ENCODE results near the gene CCDC50.
A peak's percentile ranks its signal among the peaks of the same experiment; 100 is the strongest.

Gene CCDC50

GRCh38 chr3:191362524-191363090, 33.4 kb downstream of the CCDC50 start:
- H3K27ac ChIP-seq (ENCODE audit: low read length), result no peak overlapping the region
- H3K9ac ChIP-seq (ENCODE audit: low read length in 2 of 2), result no peak overlapping the region
- H3K4me1 ChIP-seq (ENCODE audit: control insufficient read depth, insufficient read depth, low read length), result no peaks in the 10 kb centered on the region
- H3K4me3 ChIP-seq (ENCODE audit: low read length in 2 of 2), result no peak overlapping the region
- no peaks in the 10 kb centered on the region for H3K27me3 ChIP-seq (ENCODE audit: control insufficient read depth in 1 of 2, insufficient read depth in 2 of 2, low read length in 2 of 2)
- H3K36me3 ChIP-seq (ENCODE audit: control insufficient read depth in 2 of 2, insufficient read depth in 2 of 2, low read length in 2 of 2), result peaks cover 22 to 26% of the 10 kb centered on the region in 2 donors
- H3K9me3 ChIP-seq (ENCODE audit: control insufficient read depth in 2 of 2, low read length in 2 of 2), result no peaks in the 10 kb centered on the region

- no peaks in the 10 kb centered on the region for H3K27me3 ChIP-seq (ENCODE audit: control insufficient read depth in 1 of 2, insufficient read depth in 2 of 2, low read length in 2 of 2)
- H3K36me3 ChIP-seq (ENCODE audit: control insufficient read depth in 2 of 2, insufficient read depth in 2 of 2, low read length in 2 of 2), result peaks cover 21 to 22% of the 10 kb centered on the region in 2 donors
- no peak overlapping the region for H3K4me3 ChIP-seq (ENCODE audit: low read length in 2 of 2)
- no peak overlapping the region for H3K9ac ChIP-seq (ENCODE audit: low read length in 2 of 2)
- H3K27ac ChIP-seq (ENCODE audit: low read length), result no peak overlapping the region
- H3K9me3 ChIP-seq (ENCODE audit: control insufficient read depth in 2 of 2, low read length in 2 of 2), result no peaks in the 10 kb centered on the region
- no peaks in the 10 kb centered on the region for H3K4me1 ChIP-seq (ENCODE audit: control insufficient read depth, insufficient read depth, low read length)
Measured at GRCh38 chr3:191363221-191363620, 34.0 kb downstream of the CCDC50 start.

GRCh38 chr3:191366675-191367074, 37.5 kb downstream of the CCDC50 start:
- Histone ChIP-seq H3K27me3 (ENCODE audit: control insufficient read depth in 1 of 2, insufficient read depth in 2 of 2, low read length in 2 of 2) (no peaks in the 10 kb centered on the region), H3K9me3 (ENCODE audit: control insufficient read depth in 2 of 2, low read length in 2 of 2) (no peaks in the 10 kb centered on the region), H3K36me3 (ENCODE audit: control insufficient read depth in 2 of 2, insufficient read depth in 2 of 2, low read length in 2 of 2) (peaks cover 11 to 17% of the 10 kb centered on the region in 2 donors), H3K4me1 (ENCODE audit: control insufficient read depth, insufficient read depth, low read length) (no peaks in the 10 kb centered on the region), H3K27ac (ENCODE audit: low read length) (no peak overlapping the region), H3K4me3 (ENCODE audit: low read length in 2 of 2) (no peak overlapping the region), H3K9ac (ENCODE audit: low read length in 2 of 2) (no peak overlapping the region)

GRCh38 chr3:191368755-191369615, 39.8 kb downstream of the CCDC50 start:
- Histone ChIP-seq H3K4me1 (ENCODE audit: control insufficient read depth, insufficient read depth, low read length) (no peaks in the 10 kb centered on the region), H3K36me3 (ENCODE audit: control insufficient read depth in 2 of 2, insufficient read depth in 2 of 2, low read length in 2 of 2) (peaks cover 5 to 11% of the 10 kb centered on the region in 2 donors), H3K9ac (ENCODE audit: low read length in 2 of 2) (no peak overlapping the region), H3K9me3 (ENCODE audit: control insufficient read depth in 2 of 2, low read length in 2 of 2) (no peaks in the 10 kb centered on the region), H3K27ac (ENCODE audit: low read length) (no peak overlapping the region), H3K4me3 (ENCODE audit: low read length in 2 of 2) (no peak overlapping the region), H3K27me3 (ENCODE audit: control insufficient read depth in 1 of 2, insufficient read depth in 2 of 2, low read length in 2 of 2) (no peaks in the 10 kb centered on the region)

GRCh38 chr3:191369616-191370010, 40.4 kb downstream of the CCDC50 start:
- Histone ChIP-seq H3K4me3 (ENCODE audit: low read length in 2 of 2) (no peak overlapping the region), H3K9me3 (ENCODE audit: control insufficient read depth in 2 of 2, low read length in 2 of 2) (no peaks in the 10 kb centered on the region), H3K27ac (ENCODE audit: low read length) (no peak overlapping the region), H3K27me3 (ENCODE audit: control insufficient read depth in 1 of 2, insufficient read depth in 2 of 2, low read length in 2 of 2) (no peaks in the 10 kb centered on the region), H3K36me3 (ENCODE audit: control insufficient read depth in 2 of 2, insufficient read depth in 2 of 2, low read length in 2 of 2) (peaks cover 5 to 11% of the 10 kb centered on the region in 2 donors), H3K9ac (ENCODE audit: low read length in 2 of 2) (no peak overlapping the region), H3K4me1 (ENCODE audit: control insufficient read depth, insufficient read depth, low read length) (no peaks in the 10 kb centered on the region)

- H3K27ac ChIP-seq (ENCODE audit: low read length), result no peak overlapping the region
- peaks cover 12 to 14% of the 10 kb centered on the region in 2 donors for H3K36me3 ChIP-seq (ENCODE audit: control insufficient read depth in 2 of 2, insufficient read depth in 2 of 2, low read length in 2 of 2)
- no peak overlapping the region for H3K4me3 ChIP-seq (ENCODE audit: low read length in 2 of 2)
- H3K9ac ChIP-seq (ENCODE audit: low read length in 2 of 2), result no peak overlapping the region
- H3K27me3 ChIP-seq (ENCODE audit: control insufficient read depth in 1 of 2, insufficient read depth in 2 of 2, low read length in 2 of 2), result no peaks in the 10 kb centered on the region
- peaks cover 6% of the 10 kb centered on the region for H3K4me1 ChIP-seq (ENCODE audit: control insufficient read depth, insufficient read depth, low read length)
- H3K9me3 ChIP-seq (ENCODE audit: control insufficient read depth in 2 of 2, low read length in 2 of 2), result no peaks in the 10 kb centered on the region
Measured at GRCh38 chr3:191372122-191372521, 42.9 kb downstream of the CCDC50 start.

GRCh38 chr3:191373327-191373726, 44.1 kb downstream of the CCDC50 start:
- Histone ChIP-seq H3K9me3 (ENCODE audit: control insufficient read depth in 2 of 2, low read length in 2 of 2) (no peaks in the 10 kb centered on the region), H3K4me3 (ENCODE audit: low read length in 2 of 2) (no peak overlapping the region), H3K27ac (ENCODE audit: low read length) (no peak overlapping the region), H3K27me3 (ENCODE audit: control insufficient read depth in 1 of 2, insufficient read depth in 2 of 2, low read length in 2 of 2) (no peaks in the 10 kb centered on the region), H3K4me1 (ENCODE audit: control insufficient read depth, insufficient read depth, low read length) (peaks cover 7% of the 10 kb centered on the region), H3K36me3 (ENCODE audit: control insufficient read depth in 2 of 2, insufficient read depth in 2 of 2, low read length in 2 of 2) (peaks cover 12 to 14% of the 10 kb centered on the region in 2 donors), H3K9ac (ENCODE audit: low read length in 2 of 2) (no peak overlapping the region)

GRCh38 chr3:191376516-191377141, 47.4 kb downstream of the CCDC50 start:
- Histone ChIP-seq H3K27ac (ENCODE audit: low read length) (no peak overlapping the region), H3K4me3 (ENCODE audit: low read length in 2 of 2) (peak overlapping the region in 1 of 2 donors; percentile 11), H3K9me3 (ENCODE audit: control insufficient read depth in 2 of 2, low read length in 2 of 2) (no peaks in the 10 kb centered on the region), H3K9ac (ENCODE audit: low read length in 2 of 2) (no peak overlapping the region), H3K36me3 (ENCODE audit: control insufficient read depth in 2 of 2, insufficient read depth in 2 of 2, low read length in 2 of 2) (peaks cover 15 to 17% of the 10 kb centered on the region in 2 donors), H3K4me1 (ENCODE audit: control insufficient read depth, insufficient read depth, low read length) (peaks cover 9% of the 10 kb centered on the region), H3K27me3 (ENCODE audit: control insufficient read depth in 1 of 2, insufficient read depth in 2 of 2, low read length in 2 of 2) (no peaks in the 10 kb centered on the region)

- no peaks in the 10 kb centered on the region for H3K27me3 ChIP-seq (ENCODE audit: control insufficient read depth in 1 of 2, insufficient read depth in 2 of 2, low read length in 2 of 2)
- H3K4me1 ChIP-seq (ENCODE audit: control insufficient read depth, insufficient read depth, low read length), result peaks cover 9% of the 10 kb centered on the region
- peaks cover 21 to 22% of the 10 kb centered on the region in 2 donors for H3K36me3 ChIP-seq (ENCODE audit: control insufficient read depth in 2 of 2, insufficient read depth in 2 of 2, low read length in 2 of 2)
Measured at GRCh38 chr3:191378142-191378812, 49.1 kb downstream of the CCDC50 start.

GRCh38 chr3:191379446-191379845, 50.3 kb downstream of the CCDC50 start:
- Histone ChIP-seq H3K9ac (ENCODE audit: low read length in 2 of 2) (no peak overlapping the region), H3K36me3 (ENCODE audit: control insufficient read depth in 2 of 2, insufficient read depth in 2 of 2, low read length in 2 of 2) (peaks cover 21 to 22% of the 10 kb centered on the region in 2 donors), H3K27me3 (ENCODE audit: control insufficient read depth in 1 of 2, insufficient read depth in 2 of 2, low read length in 2 of 2) (no peaks in the 10 kb centered on the region), H3K9me3 (ENCODE audit: control insufficient read depth in 2 of 2, low read length in 2 of 2) (no peaks in the 10 kb centered on the region), H3K4me3 (ENCODE audit: low read length in 2 of 2) (no peak overlapping the region), H3K27ac (ENCODE audit: low read length) (no peak overlapping the region), H3K4me1 (ENCODE audit: control insufficient read depth, insufficient read depth, low read length) (peaks cover 9% of the 10 kb centered on the region)

More at GRCh38 chr3:191378142-191378812, 49.1 kb downstream of the CCDC50 start:
- Histone ChIP-seq H3K9me3 (ENCODE audit: control insufficient read depth in 2 of 2, low read length in 2 of 2) (no peaks in the 10 kb centered on the region), H3K9ac (ENCODE audit: low read length in 2 of 2) (no peak overlapping the region), H3K4me3 (ENCODE audit: low read length in 2 of 2) (no peak overlapping the region), H3K27ac (ENCODE audit: low read length) (no peak overlapping the region)
